Measurements from ENCODE around the gene CDC42BPA.

DNA sequence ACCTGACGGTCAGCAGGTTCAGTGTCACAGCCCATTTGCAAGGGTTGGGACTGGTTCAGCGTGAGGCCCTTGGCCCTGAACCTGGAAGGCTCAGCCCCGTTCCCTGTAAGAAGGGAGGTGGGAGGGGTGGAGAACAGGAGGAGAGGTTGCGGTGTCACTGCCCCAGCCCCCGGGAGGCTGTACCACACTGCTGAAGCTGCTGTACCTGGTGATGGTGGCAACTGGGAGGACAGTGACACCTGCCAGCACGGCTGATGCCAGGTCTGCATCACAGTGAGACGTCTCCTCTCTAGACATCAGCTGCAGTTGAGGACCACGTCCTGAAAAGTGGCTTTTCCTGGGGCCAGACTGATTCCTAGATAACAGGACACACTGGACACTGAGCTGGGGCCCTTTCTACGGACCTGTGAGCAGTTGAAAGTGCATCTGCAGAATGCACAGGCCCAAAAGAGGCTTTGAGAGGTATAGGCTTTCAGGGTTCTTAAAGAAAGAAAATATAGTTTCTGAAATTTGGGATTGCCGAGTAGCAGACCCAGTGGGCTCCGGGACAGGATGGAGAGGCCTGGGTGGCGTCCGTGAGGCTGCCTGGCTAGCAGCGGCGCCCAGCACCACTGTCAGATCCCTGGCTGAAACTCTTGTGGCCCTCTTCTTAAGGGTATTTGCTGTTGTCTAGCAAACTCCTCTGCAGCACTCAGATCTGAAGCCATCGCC lies 330.5 kb downstream of the CDC42BPA start:
- TF ChIP-seq ZFP3 (CRISPR knock-in tag; IDR thresholded peaks at IDR 0.05) (no peak), ARNTL (CRISPR knock-in tag; IDR thresholded peaks at IDR 0.05; ENCODE audit: borderline replicate concordance, low read depth) (no peak), TCF4 (CRISPR knock-in tag; IDR thresholded peaks at IDR 0.05; ENCODE audit: borderline replicate concordance) (no peak), PATZ1 (CRISPR knock-in tag; IDR thresholded peaks at IDR 0.05; ENCODE audit: borderline replicate concordance) (no peak), ZNF565 (CRISPR knock-in tag; conservative IDR thresholded peaks at IDR 0.05; ENCODE audit: low read depth) (no peak), ZFP30 (CRISPR knock-in tag; IDR thresholded peaks at IDR 0.05) (no peak), TSHZ2 (CRISPR knock-in tag; IDR thresholded peaks at IDR 0.05) (no peak), ZNF70 (CRISPR knock-in tag; IDR thresholded peaks at IDR 0.05) (no peak), ZNF8 (CRISPR knock-in tag; IDR thresholded peaks at IDR 0.05) (no peak)
